Duodenal mucosa (tissue), 2 donors: Measurements from ENCODE around the gene DCXR.

Experiments used
- H3K27ac ChIP-seq: one replicate; pipeline ENCODE4 v1.7.0; 2013; ENCODE audit warnings: low read depth, low read length
- H3K27me3 ChIP-seq, 2 donors: one replicate each; pipeline ENCODE4 v1.7.0; 2013; ENCODE audit warnings: low read length in 2 of 2, control low read depth in 1 of 2; ENCODE audit not compliant: insufficient read depth in 2 of 2, control insufficient read depth in 1 of 2
- H3K36me3 ChIP-seq, 2 donors: one replicate each; pipeline ENCODE4 v1.7.0; 2013; ENCODE audit warnings: low read length in 2 of 2, control low read depth in 1 of 2; ENCODE audit not compliant: insufficient read depth in 2 of 2, control insufficient read depth in 1 of 2
- H3K4me1 ChIP-seq, 2 donors: one replicate each; pipeline ENCODE4 v1.7.0; 2013; ENCODE audit warnings: low read length in 2 of 2, control low read depth in 1 of 2; ENCODE audit not compliant: insufficient read depth in 2 of 2, control insufficient read depth in 1 of 2
- H3K4me3 ChIP-seq, 2 donors: one replicate each; pipeline ENCODE4 v1.7.0; 2013; ENCODE audit warnings: low read length in 2 of 2, low read depth in 1 of 2
- H3K9ac ChIP-seq, 2 donors: one replicate each; pipeline ENCODE4 v1.7.0; 2013; ENCODE audit warnings: low read length in 2 of 2, low read depth in 1 of 2
- H3K9me3 ChIP-seq, 2 donors: one replicate each; pipeline ENCODE4 v1.7.0; 2013; ENCODE audit warnings: low read length in 2 of 2, control low read depth in 1 of 2; ENCODE audit not compliant: control insufficient read depth in 1 of 2

The DCXR gene

GRCh38 chr17:82029990-82030469 is 7.5 kb downstream of the DCXR start:
- no peaks in the 10 kb centered on the region for H3K36me3 ChIP-seq
- H3K27ac ChIP-seq = no peak overlapping the region
- peaks cover 8 to 13% of the 10 kb centered on the region in 2 donors for H3K4me1 ChIP-seq
- no peak overlapping the region for H3K9ac ChIP-seq
- peak overlapping the region; percentile 55 to 73 for H3K4me3 ChIP-seq
- no peaks in the 10 kb centered on the region for H3K27me3 ChIP-seq
- no peaks in the 10 kb centered on the region for H3K9me3 ChIP-seq

DNA sequence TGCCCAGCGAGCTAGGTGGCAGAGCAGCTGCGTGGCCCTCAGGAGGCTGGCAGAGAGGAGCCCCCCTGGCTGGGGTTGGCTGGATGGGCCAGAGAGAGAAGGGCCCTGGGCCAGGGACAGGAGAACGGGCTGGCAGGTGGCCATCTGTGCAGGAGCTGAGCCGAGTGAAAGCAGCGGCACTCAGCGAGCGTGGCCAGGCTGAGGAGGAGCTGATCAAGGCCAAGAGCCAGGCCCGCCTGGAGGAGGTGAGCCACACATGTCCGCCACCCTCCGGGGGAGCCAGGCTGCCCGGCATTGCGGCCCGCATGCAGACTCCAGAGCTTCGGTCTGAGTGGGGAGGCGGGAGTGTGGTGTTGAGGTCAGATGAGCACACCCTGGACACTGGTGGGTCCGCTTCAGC is 8.1 kb downstream of the DCXR start:
- Histone ChIP-seq H3K27me3 (no peaks in the 10 kb centered on the region), H3K9me3 (no peaks in the 10 kb centered on the region), H3K36me3 (no peaks in the 10 kb centered on the region), H3K4me3 (no peak overlapping the region), H3K27ac (no peak overlapping the region), H3K4me1 (peaks cover 9 to 19% of the 10 kb centered on the region in 2 donors), H3K9ac (no peak overlapping the region)

- H3K36me3 ChIP-seq = no peaks in the 10 kb centered on the region
- H3K4me1 ChIP-seq = peaks cover 13 to 23% of the 10 kb centered on the region in 2 donors
- H3K9me3 ChIP-seq = no peaks in the 10 kb centered on the region
- H3K4me3 ChIP-seq = no peak overlapping the region
- no peak overlapping the region for H3K27ac ChIP-seq
- H3K9ac ChIP-seq = no peak overlapping the region
- no peaks in the 10 kb centered on the region for H3K27me3 ChIP-seq
These were observed 8.5 kb downstream of the DCXR start for GRCh38 chr17:82028966-82029365.

DNA sequence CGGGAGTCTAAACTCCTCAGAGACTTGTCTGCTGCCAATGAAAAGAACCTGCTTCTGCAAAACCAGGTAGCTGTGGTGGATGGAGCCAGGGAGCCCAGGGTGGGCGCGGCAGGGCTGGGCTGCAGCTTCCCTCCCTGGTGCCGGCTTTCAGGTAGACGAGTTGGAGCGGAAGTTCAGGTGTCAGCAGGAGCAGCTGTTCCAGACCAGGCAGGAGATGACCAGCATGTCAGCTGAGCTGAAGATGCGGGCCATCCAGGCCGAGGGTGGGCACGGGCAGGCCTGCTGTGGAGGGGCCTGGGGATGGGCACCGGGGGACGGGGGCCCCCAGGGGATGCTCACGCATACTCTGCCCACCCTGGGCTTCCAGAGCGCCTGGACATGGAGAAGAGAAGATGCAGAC is 9.3 kb downstream of the DCXR start:
- Histone ChIP-seq H3K36me3 (no peaks in the 10 kb centered on the region), H3K4me1 (peaks cover 17 to 29% of the 10 kb centered on the region in 2 donors), H3K4me3 (no peak overlapping the region), H3K9ac (no peak overlapping the region), H3K27me3 (no peaks in the 10 kb centered on the region), H3K27ac (no peak overlapping the region), H3K9me3 (no peaks in the 10 kb centered on the region)

DNA sequence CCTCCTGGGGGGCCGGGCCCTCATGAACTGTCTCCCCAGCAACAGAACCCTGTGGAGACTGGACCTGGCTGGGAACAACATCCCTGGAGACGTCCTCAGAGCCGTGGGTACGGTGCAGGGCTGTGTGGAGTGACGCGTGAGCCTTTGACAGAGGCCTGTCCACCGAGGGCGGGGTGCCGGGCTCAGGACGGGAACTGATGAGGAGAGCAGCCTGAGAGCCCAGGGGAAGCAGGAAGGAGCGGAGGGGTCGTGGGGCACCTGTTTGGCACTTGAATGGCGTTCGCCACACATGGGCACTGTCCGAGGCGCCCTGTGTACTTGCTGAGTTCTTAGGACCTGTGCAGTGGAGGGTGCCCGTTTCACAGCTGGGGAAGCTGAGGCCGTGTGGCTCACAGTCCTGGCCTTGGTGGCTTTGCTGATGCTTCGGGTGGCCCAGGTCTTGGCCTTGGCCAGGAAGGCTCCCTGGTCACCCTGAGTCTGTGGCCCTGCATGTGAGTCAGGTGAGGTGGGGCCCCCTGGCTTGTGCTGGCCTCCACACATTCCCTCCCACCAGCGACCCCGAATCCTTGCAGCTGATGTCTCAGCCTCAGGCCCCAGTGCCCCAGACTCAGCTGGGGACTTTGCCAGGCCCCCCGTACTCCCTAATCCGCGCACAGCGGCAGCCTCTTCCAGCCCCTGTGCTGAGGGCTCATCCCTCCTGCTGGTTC is 11.9 kb downstream of the DCXR start:
- H3K4me3 ChIP-seq = no peak overlapping the region
- H3K36me3 ChIP-seq = no peaks in the 10 kb centered on the region
- no peak overlapping the region for H3K9ac ChIP-seq
- no peaks in the 10 kb centered on the region for H3K27me3 ChIP-seq
- H3K9me3 ChIP-seq = no peaks in the 10 kb centered on the region
- H3K27ac ChIP-seq = no peak overlapping the region
- peaks cover 26 to 41% of the 10 kb centered on the region in 2 donors for H3K4me1 ChIP-seq

DNA sequence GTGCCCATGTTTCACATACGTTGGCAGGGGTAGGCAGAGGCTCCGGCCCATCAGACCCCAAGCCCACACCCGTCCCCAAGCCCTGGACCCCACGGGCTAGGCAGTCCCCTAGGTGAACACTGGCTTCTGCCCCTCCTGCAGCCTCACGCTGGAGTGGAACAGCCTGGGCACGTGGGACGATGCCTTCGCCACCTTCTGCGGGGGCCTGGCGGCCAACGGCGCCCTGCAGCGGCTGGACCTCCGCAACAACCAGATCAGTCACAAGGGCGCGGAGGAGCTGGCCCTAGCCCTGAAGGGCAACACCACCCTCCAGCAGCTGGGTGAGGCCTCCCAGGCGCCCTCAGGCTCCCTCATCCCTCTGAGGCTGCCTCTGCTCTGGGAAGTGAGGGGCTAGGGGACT is 12.6 kb downstream of the DCXR start:
- Histone ChIP-seq H3K9me3 (no peaks in the 10 kb centered on the region), H3K36me3 (no peaks in the 10 kb centered on the region), H3K27ac (no peak overlapping the region), H3K9ac (no peak overlapping the region), H3K4me3 (no peak overlapping the region), H3K4me1 (peaks cover 26 to 41% of the 10 kb centered on the region in 2 donors), H3K27me3 (no peaks in the 10 kb centered on the region)

- Histone ChIP-seq H3K9me3 (no peaks in the 10 kb centered on the region), H3K4me1 (peaks cover 25 to 44% of the 10 kb centered on the region in 2 donors), H3K4me3 (peak overlapping the region; percentile 81 to 88), H3K27me3 (no peaks in the 10 kb centered on the region), H3K36me3 (peaks cover 2% of the 10 kb centered on the region in 2 donors), H3K27ac (no peak overlapping the region), H3K9ac (peak overlapping the region; percentile 60 to 63)
These were observed 13.9 kb downstream of the DCXR start for GRCh38 chr17:82023447-82024241.

GRCh38 chr17:82022981-82023446 is 14.5 kb downstream of the DCXR start, which contains the start of gene LRRC45:
Gene LRRC45 (plus strand): TSS chr17:82023305. CDS start chr17:82023644, 339 bp downstream.
- Histone ChIP-seq H3K27me3 (no peaks in the 10 kb centered on the region), H3K4me3 (peak within 1 kb of the TSS; percentile 85 to 88), H3K9ac (peak within 1 kb of the TSS; percentile 80 to 86), H3K9me3 (no peaks in the 10 kb centered on the region), H3K27ac (peak within 1 kb of the TSS; percentile 36), H3K4me1 (peaks cover 25 to 44% of the 10 kb centered on the region in 2 donors), H3K36me3 (peaks cover 4 to 7% of the 10 kb centered on the region in 2 donors)

DNA sequence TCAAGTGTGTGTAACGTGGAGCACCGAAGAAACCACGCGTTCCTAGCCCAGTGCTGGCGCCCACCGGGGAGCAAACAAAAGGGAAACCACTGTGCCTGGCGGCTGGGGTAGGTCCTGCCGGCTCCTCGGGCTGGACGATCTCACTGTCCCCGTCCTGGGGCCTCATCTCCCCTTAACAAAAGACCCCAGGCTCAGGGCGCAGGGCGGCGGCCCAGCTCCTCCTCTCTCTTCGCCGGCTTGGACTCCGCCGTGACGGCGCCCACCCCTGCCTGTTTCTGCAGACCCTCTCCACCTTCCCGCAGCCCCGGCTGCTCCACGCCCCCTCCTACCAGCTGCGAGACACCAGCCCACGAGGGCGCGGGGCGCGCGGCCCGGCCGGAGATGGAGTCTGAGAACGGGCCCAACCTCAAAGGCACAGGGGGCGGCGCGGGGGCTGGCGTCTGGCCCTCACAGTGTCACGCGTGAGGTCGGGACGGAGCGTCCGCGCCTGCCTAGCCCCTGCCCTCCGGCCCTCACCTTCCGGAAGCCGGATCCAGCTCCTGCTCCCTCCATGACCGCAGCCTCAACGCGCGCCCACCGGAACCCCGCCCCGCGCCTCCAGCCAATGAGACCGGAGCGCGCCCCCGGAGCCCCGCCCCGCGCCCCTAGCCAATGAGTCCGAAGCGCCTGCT is 15.1 kb downstream of the DCXR start, which contains the start of gene CENPX:
Gene CENPX (minus strand): TSS at position 569 of the 671 bp plus-strand sequence. CDS start 17 bp downstream, at position 552.
- Histone ChIP-seq H3K4me3 (peak within 1 kb of the TSS; percentile 85 to 88), H3K36me3 (peaks cover 4 to 7% of the 10 kb centered on the region in 2 donors), H3K27me3 (no peaks in the 10 kb centered on the region), H3K9ac (peak within 1 kb of the TSS; percentile 80 to 86), H3K27ac (peak within 1 kb of the TSS; percentile 36), H3K4me1 (peaks cover 25 to 44% of the 10 kb centered on the region in 2 donors), H3K9me3 (no peaks in the 10 kb centered on the region)
